ENCODE data around the gene ARHGEF1.
"Not testable (repeated sequence)": the region's sequence is repeated elsewhere in the genome, so short reads cannot be mapped to it uniquely, and the experiment has no call there.

The ARHGEF1 gene

GRCh38 chr19:41861116-41861768 is 21.7 kb upstream of the ARHGEF1 start:
- in situ Hi-C loops (cut with MboI; ENCODE audit: low sequenced_read_pairs), result no loop called here

GRCh38 chr19:41861846-41862245 is 21.1 kb upstream of the ARHGEF1 start:
- in situ Hi-C loops (cut with MboI; ENCODE audit: low sequenced_read_pairs), result no loop called here

DNA sequence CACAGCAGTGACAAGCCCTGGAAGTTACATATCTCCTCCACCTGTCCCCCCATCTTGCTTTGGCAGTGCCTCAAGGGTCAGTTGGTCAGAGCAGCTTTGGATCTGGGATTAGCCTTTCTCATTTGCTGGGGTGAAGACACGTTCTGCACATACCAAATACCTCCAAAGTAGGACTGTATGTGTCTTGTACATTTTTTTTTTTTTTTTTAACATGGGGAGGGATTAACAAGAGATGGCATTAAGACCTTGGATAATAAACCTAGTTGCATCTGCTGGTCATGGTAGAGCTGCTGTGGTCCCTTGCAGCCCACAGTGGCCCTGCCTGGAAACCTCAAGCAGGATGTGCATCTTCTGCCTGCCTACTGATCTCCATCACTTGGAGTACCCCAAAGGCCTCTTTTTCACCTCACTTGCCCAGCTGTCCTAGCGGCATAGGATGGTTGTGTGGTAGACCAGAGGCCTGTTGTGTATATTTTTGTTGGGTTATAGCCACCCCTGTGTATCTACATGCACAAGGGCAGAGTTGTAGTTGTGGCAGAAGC is 20.5 kb upstream of the ARHGEF1 start:
- in situ Hi-C loops (cut with MboI; ENCODE audit: low sequenced_read_pairs), result no loop called here

DNA sequence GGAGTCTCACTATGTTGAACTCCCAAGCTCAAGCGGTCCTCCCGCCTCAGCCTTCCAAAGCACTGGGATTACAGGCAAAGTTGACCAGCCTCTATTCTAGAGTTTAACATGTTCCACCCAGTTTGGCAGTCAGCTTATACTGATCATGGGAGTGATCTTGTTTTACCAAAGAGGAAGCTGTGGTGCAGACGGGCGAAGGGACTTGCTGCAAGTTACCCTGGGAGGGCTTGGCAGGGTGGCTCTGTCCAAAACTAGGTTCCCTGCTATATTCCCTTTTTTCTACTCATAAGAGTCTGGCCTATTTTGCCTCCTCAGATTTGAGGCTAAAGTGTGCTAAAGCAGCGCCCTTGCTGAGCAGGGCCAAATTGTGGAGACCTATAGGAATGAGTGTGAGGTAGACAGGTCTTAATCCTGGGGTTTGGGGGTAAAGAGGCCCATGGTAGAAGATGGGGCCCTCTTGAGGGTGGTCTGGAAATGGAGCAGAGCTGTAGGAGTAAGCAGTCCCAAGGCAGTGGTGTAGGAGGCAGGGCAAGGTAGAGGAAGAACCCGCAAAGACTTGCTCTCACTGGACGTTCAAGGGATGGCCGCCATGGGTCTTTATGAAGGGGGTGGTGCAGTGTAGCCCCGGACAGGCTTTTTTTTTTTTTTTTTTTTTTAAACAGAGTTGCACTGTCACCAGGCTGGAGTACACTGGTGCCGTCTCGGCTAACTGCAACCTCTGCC is 19.6 kb upstream of the ARHGEF1 start:
- in situ Hi-C loops (cut with MboI; ENCODE audit: low sequenced_read_pairs), result no loop called here

DNA sequence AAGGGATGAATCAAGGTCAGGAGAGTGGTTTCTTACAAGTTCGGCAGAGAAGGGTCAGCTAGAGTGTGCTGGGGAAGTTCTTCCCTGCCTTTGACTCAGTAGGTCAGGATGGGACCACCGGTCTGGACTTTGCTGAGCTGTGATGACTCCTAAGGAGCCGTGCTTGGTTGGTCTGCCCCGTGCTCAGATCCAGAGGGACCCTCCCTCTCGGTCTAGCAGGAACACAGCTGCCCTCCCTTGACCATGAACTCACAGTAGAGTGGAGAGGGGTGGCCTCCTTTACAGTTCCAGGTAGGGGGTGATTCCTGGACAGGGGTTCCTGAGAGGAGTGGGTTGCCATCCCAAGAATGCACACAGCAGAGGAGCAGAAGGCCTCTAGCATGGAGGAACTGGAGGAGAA is 18.6 kb upstream of the ARHGEF1 start:
- in situ Hi-C loops (cut with MboI; ENCODE audit: low sequenced_read_pairs), result no loop called here

GRCh38 chr19:41866284-41866683 is 16.7 kb upstream of the ARHGEF1 start:
- in situ Hi-C loops (cut with MboI; ENCODE audit: low sequenced_read_pairs), result no loop called here

- in situ Hi-C loops (cut with MboI; ENCODE audit: low sequenced_read_pairs), result no loop called here
These were observed 14.6 kb upstream of the ARHGEF1 start for GRCh38 chr19:41868120-41868988.

- in situ Hi-C loops (cut with MboI; ENCODE audit: low sequenced_read_pairs), result no loop called here
These were observed 14.0 kb upstream of the ARHGEF1 start for GRCh38 chr19:41868989-41869300.

- in situ Hi-C loops (cut with MboI; ENCODE audit: low sequenced_read_pairs), result no loop called here
These were observed 13.5 kb upstream of the ARHGEF1 start for GRCh38 chr19:41869374-41869955.

GRCh38 chr19:41870401-41870873 is 12.5 kb upstream of the ARHGEF1 start:
- in situ Hi-C loops (cut with MboI; ENCODE audit: low sequenced_read_pairs), result no loop called here

GRCh38 chr19:41871573-41872383 is 11.2 kb upstream of the ARHGEF1 start:
- in situ Hi-C loops (cut with MboI; ENCODE audit: low sequenced_read_pairs), result no loop called here

DNA sequence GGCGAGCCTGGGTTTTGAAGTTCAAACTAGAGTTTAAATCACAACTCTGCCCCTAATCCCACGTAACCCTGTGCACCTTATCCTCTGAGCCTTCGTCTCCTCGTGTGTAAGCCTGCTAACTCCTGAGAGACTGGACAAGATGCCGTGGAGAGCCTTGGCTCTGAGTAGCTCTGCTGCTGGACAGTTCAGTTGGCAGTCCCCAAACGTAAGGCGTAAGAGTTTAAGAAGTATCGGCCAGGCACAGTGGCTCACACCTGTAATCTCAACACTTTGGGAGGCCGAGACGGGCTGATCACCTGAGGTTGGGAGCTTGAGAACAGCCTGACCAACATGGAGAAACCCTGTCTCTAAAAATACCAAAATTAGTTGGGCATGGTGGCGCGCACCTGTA is 10.6 kb upstream of the ARHGEF1 start:
- in situ Hi-C loops (cut with MboI; ENCODE audit: low sequenced_read_pairs), result no loop called here

- in situ Hi-C loops (cut with MboI; ENCODE audit: low sequenced_read_pairs), result no loop called here
These were observed 10.0 kb upstream of the ARHGEF1 start for GRCh38 chr19:41872775-41873647.

DNA sequence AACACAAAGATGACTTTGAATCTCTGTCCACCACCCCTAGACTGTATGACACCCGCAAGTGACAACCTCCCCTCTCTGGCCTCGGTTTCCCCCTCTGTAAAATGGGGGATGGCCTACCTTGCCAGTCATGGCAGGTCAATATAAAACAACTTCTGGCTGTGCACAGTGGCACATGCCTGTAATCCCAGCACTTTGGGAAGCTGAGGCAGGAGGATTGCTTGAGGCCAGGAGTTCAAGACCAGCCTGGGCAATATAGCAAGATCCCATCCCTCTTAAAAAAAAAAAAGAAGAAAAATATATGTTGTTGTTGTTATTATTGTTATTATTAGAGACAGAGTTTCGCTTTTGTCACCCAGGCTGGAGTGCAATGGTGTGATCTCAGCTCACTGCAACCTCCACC is 7.0 kb upstream of the ARHGEF1 start:
- in situ Hi-C loops (cut with MboI; ENCODE audit: low sequenced_read_pairs), result not testable (repeated sequence)

DNA sequence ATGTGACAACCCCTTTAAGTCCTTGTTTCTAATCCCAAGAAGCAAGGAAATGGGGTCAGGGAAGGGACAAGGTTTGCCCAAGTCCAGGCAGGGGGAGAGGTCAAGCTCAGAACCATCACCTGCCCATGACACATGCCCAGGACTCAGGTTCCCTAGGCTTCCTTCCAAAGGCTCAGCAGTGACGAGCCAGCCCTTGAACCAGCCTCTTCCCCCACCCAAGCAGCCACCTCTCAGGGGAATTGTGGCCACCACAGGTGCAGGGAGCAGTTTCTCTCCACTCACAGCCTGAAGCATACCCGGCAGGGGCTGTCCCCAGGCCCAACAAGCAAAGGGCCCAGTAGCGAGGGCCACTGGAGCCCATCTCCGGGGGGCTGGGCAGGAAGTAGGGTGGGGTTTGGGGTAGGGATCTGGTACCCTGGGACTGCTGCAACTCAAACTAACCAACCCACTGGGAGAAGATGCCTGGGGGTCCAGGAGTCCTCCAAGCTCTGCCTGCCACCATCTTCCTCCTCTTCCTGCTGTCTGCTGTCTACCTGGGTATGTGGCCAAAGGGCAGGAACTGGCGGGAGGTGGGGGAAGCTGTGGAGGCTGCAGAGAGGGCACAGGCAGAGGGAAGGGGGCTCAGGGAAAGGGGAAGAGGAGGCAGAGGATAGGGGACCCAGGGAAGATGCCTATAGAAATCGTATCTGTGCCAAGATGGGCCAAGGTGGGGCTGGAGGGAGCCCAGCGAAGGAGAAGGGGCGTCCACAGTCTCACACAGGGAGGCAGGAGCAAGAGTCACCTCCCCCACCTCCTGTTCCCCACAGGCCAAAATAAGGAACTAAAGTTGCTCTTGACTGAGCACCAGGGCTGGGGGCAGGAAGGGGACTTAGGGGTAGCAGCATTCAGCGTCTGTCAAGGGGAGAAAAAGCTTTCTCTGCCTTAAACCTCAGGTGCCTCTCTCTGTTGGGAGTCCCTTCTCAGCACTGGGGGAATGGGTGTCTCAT is 5.8 kb upstream of the ARHGEF1 start, which contains the start of gene CD79A:
Gene CD79A (plus strand): TSS at position 433 of the 986 bp plus-strand sequence. CDS start 26 bp downstream, at position 459.
- in situ Hi-C loops (cut with MboI; ENCODE audit: low sequenced_read_pairs), result no loop called here

- in situ Hi-C loops (cut with MboI; ENCODE audit: low sequenced_read_pairs), result no loop called here
These were observed 4.8 kb upstream of the ARHGEF1 start for GRCh38 chr19:41877916-41878905.

- in situ Hi-C loops (cut with MboI; ENCODE audit: low sequenced_read_pairs), result no loop called here
These were observed 3.9 kb upstream of the ARHGEF1 start for GRCh38 chr19:41879080-41879479.
